HG02588 (cell line): Measurements from ENCODE around the gene TMEM108.
A peak's percentile ranks its signal among the peaks of the same experiment; 100 is the strongest.

Source experiments
- ATAC-seq: cut with Tn5 transposase; IDR thresholded peaks from one replicate; pipeline ENCODE4 v1.9.1; 2021; ENCODE audit warnings: mild to moderate bottlenecking, moderate library complexity; ENCODE audit not compliant: unreplicated experiment

Gene TMEM108

GRCh38 chr3:133408961-133409360, 370.8 kb downstream of the TMEM108 start:
- no peak for ATAC-seq

DNA sequence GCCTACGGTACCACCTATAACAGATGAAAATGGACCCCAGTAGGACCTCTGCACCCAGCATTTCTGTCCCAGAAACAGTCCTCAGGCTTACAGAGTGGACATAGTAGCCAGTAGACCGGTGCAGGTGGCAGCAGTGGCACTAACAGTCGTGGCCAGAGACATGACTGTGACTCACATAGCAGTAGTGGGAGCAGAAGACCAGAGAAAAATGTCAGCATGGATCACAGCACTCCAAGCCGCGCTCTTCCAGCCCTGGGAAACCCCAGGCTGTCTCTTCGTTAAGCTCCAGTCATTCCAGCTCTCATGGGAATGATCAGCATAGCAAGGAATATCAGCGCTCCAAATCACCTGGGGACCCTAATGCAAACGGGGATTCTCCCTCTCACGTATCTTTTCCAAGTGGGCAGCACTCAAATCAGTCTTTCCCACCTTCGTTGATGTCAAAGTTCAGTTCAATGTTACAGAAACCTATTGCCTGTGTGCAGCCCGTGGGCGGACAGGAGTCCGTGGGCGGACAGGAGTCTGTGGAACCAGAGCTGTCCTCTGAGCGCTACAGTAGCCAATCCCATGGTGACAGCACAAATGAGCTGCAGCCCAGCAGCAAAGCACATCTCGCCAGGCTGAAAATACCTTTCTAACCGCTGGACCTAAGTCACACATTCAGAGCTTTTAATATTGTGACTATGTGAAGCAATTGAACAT, 372.2 kb downstream of the TMEM108 start:
- no peak for ATAC-seq

GRCh38 chr3:133412183-133413132, 374.3 kb downstream of the TMEM108 start:
- ATAC-seq: no peak

DNA sequence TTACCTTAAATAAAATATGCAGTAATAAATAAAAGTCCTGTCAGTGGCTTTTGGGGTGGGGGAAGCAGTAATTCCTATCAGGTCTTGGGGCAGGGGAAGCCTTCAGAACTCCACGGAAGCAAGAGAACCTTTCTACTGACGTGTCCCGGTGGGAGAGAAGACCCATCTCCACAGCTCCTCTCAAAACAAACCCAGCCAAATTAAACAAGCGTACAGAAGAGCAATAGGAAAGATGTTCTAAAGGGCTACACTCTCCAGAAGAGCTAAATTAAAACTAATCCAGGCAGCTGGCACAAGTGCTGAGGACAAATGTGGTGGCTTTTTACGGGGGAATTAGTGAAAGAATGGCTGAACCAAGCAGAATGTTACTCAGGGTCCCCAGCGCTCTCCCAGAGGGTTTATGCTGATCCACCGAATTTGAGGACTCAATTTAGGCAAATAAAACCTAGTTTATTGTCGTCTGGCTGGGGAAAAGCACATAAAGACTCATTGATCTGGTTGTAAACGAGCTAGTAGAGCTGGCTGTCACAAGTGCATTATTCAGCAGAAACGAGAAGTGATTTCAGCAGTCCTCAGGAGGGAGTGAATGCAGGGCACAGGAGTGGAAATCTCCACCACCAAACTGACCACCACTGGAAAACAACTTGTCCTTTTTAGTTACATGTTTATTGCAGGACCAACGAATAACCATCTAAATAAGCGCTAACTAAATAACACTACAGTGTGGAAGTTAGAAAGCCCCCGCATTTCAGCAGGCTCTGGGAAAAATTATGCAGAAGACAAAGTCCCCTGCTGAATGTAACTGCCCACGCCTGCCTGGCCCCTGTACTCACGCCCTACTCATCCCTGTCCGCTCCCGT, 375.2 kb downstream of the TMEM108 start:
- no peak for ATAC-seq

DNA sequence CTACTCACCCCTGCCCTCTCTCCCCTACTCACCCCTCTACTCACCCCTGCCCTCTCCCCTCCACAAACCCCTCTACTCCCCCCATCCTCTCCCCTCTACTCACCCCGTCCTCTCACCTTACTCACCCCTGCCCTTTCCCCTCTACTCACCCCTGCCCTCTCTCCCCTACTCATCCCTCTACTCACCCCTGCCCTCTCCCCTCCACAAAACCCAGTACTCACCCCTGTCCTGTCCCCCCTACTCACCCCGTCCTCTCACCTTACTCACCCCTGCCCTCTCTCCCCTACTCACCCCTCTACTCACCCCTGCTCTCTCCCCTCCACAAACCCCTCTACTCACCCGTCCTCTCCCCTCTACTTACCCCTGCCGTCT, 375.8 kb downstream of the TMEM108 start:
- ATAC-seq: no peak

- no peak for ATAC-seq
Measured at GRCh38 chr3:133418361-133418760, 380.2 kb downstream of the TMEM108 start.

DNA sequence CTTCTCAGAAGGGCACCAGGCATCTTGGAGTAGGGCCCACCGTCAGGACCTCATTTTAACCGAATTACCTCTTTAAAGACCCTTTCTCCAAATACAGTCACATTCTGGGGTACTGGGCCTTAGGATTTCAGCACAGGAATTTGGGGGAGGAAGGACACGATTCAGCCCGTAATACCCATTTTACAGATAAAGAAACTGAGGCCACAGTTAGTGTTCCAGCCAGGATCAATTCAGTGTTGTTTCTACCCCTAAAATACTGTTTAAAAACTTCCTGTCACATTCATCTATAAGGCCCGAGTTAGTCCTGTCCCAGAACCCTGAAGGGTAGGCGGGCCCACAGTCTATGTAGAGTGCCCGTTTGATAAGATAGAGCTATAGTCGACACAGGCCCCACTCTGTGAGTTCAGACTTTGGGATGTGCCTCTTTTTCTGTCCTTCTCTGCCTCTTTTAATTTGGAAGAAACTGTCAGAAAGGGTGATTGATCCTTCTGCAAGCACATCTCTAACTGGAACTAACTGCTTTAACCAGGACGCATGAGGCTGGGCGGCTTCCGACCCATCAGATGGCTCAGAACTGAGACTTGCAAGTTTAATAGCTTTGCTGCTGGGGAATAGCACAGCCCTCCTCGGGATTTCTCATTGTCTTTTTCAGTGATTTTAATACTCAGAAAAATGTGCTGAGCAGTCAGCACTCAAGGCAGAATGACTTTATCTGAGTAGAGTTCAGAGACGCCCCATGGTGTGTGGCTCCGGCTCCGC, 381.1 kb downstream of the TMEM108 start:
- ATAC-seq: no peak

GRCh38 chr3:133424937-133425869, 387.0 kb downstream of the TMEM108 start:
- ATAC-seq: no peak

DNA sequence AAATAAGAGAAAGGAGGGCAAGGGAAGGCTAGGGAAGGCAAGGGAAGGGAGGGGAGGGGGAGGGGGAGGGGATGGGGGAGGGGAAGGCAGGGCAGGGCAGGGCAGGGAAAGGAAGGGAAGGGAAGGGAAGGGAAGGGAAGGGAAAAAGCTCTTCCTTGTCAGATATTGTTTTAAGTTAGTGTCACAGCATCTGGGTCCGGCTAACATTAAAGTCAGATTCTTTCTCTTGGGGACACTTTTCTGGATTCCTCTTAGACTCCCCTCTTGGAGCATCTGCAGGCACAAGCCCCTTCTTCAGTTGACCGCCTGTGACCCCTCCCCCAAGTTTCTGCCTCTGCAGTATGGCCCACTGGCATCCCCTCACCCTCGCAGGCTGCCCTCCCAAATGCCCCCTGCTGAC, 387.7 kb downstream of the TMEM108 start:
- no peak for ATAC-seq

DNA sequence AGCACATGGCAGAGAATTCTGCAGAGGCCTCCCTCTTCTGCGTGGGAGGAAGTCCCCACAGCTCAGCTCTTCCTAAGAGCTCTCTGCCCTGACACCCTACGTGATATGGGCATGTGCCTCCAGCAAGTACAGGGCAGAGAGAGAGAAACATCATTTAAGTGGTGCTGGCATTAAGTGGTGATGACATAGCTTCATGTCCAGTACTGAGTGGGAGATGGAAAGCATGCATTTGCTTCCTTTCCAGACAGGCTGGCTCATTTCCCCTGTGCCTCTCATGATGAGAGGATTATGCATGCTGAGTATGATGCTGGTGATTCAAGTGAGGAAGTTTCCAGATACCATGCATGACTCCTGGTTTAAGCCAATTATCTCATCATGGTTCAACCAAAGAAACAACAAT, 388.5 kb downstream of the TMEM108 start:
- no peak for ATAC-seq

DNA sequence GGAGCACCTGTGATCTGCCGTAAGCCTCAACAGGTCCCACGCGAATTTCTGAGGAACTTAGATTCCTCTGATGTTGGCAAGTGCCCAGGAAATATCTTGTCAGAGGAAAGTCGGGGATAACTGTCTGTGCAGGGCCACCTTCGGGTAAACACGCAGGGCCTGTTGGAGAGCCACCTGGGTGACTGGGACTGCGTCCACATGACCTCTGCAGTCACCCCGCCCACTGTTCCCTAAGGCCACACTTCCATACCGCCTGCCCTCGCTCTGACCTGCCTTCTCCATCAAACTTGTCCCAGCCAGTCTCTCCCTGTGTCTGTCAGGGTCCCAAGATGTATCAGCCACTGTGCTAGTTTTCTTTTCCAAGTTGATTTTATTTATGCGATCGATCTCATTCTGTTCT, 390.4 kb downstream of the TMEM108 start:
- no peak for ATAC-seq

GRCh38 chr3:133429063-133429462, 390.9 kb downstream of the TMEM108 start:
- no peak for ATAC-seq

GRCh38 chr3:133439563-133439962, 401.4 kb downstream of the TMEM108 start:
- no peak for ATAC-seq

DNA sequence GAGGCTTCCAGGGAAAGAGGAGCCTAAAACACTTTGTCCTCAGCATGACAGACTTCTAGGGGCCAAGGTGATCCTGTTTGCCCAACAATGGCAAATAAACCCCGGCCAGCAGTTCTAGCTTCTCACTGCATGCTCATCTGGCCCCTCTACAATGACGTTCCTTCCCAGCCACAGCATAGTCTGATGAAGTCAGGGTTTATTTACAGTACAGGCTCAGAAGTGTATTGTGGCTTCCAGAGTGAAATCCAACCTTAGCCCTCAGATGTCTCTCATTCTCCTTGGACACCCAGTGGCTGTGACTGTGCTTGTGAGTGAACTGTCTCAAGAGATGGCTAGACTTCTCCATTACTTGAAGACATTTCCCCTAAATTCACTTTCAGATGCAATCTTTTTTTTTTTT, 402.5 kb downstream of the TMEM108 start:
- ATAC-seq: no peak

GRCh38 chr3:133441867-133442270, 403.7 kb downstream of the TMEM108 start:
- peak; percentile 72 for ATAC-seq

DNA sequence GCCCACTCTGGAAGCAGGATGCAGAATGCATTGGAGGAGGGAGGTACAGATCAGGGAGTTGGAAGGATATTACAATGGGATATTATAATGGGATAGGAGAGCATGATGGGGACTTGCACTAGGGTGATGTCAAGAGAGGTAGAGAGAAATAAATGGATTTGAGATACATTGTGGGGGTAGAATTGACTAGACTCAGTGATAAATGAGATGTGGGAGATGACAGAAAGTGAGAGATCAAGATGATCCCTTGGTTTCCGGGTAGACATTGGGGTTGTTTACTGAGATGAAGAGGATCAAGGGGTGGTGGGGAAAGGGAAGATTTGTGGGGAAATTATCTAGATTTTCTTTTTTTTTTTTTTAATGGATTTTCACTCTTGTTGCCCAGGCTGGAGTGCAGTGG, 404.3 kb downstream of the TMEM108 start:
- ATAC-seq: no peak

- ATAC-seq: no peak
Measured at GRCh38 chr3:133443649-133444422, 405.6 kb downstream of the TMEM108 start.

DNA sequence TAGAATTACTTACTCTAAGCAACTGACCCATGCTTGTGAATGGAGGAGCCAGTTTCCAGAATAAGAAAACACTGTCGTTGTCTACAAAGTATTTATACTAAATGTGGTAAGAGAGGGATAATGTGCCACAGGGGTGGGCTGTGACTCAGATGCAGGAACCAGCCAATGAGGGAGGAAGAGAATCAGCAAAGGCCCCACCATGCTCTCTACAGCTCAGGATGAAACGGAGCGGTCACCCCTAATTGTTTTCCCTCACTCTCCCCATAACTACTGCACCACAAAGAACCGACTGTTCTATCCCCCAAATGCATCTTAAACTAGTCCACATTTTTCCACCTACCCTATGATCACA, 406.2 kb downstream of the TMEM108 start:
- no peak for ATAC-seq

GRCh38 chr3:133445108-133445507, 406.9 kb downstream of the TMEM108 start:
- ATAC-seq: no peak
